ENCODE measurements around the gene RBM7. TPM values are rescaled to one million over a fixed set of nuclear protein-coding genes. Genes with fewer than 3 reads are reported as not detected.

Gene RBM7
- total RNA-seq, 4 donors from 2014 or later = 11.7 to 19.6 (median 18.8) TPM

GRCh38 chr11:114413958-114414357 lies 13.5 kb downstream of the RBM7 start:
- 93 to 95% methylated on average over 10 of the region's 10 CpGs for WGBS, 2 donors
- TF ChIP-seq CTCF (IDR thresholded peaks at IDR 0.05) (no peak), POLR2A (IDR thresholded peaks at IDR 0.05) (no peak)
- H3K4me3 ChIP-seq (ENCODE audit: low read depth, poor library complexity, severe bottlenecking) = no peak overlapping the region
- DNase-seq (ENCODE audit: low spot score in 2 of 2) = no peak
- intact Hi-C loops (cut with DNase I; ENCODE audit: low total_unique reads) = no loop called here

- intact Hi-C loops (cut with DNase I; ENCODE audit: low total_unique reads) = no loop called here
- no peak overlapping the region for H3K4me3 ChIP-seq (ENCODE audit: low read depth, poor library complexity, severe bottlenecking)
- DNase-seq (ENCODE audit: low spot score in 2 of 2) = no peak
- TF ChIP-seq CTCF (IDR thresholded peaks at IDR 0.05) = no peak
- no peak for TF ChIP-seq POLR2A (IDR thresholded peaks at IDR 0.05)
Observed at GRCh38 chr11:114416441-114416961, 16.0 kb downstream of the RBM7 start.

- DNase-seq (ENCODE audit: low spot score in 2 of 2) = no peak
- TF ChIP-seq CTCF (IDR thresholded peaks at IDR 0.05) (no peak), POLR2A (IDR thresholded peaks at IDR 0.05) (no peak)
- no peak overlapping the region for H3K4me3 ChIP-seq (ENCODE audit: low read depth, poor library complexity, severe bottlenecking)
- intact Hi-C loops (cut with DNase I; ENCODE audit: low total_unique reads) = no loop called here
- 91 to 96% methylated on average over 4 of the region's 4 CpGs for WGBS, 2 donors
Observed at GRCh38 chr11:114426280-114426679, 25.8 kb downstream of the RBM7 start.

GRCh38 chr11:114430290-114430689 lies 29.8 kb downstream of the RBM7 start:
- no peak for DNase-seq (ENCODE audit: low spot score in 2 of 2)
- no peak for TF ChIP-seq POLR2A (IDR thresholded peaks at IDR 0.05)
- TF ChIP-seq CTCF (IDR thresholded peaks at IDR 0.05) = no peak
- intact Hi-C loops (cut with DNase I; ENCODE audit: low total_unique reads) = no loop called here
- no peak overlapping the region for H3K4me3 ChIP-seq (ENCODE audit: low read depth, poor library complexity, severe bottlenecking)

- DNase-seq (ENCODE audit: low spot score in 2 of 2) = no peak
- WGBS, 2 donors = 80 to 86% methylated on average over 3 of the region's 3 CpGs
- H3K4me3 ChIP-seq (ENCODE audit: low read depth, poor library complexity, severe bottlenecking) = no peak overlapping the region
- TF ChIP-seq CTCF (IDR thresholded peaks at IDR 0.05) = no peak
- no peak for TF ChIP-seq POLR2A (IDR thresholded peaks at IDR 0.05)
- intact Hi-C loops (cut with DNase I; ENCODE audit: low total_unique reads) = no loop called here
Observed at GRCh38 chr11:114432893-114433292, 32.4 kb downstream of the RBM7 start.

- no peak for DNase-seq (ENCODE audit: low spot score in 2 of 2)
- no peak overlapping the region for H3K4me3 ChIP-seq (ENCODE audit: low read depth, poor library complexity, severe bottlenecking)
- WGBS, 2 donors = 80 to 82% methylated on average over 4 of the region's 4 CpGs
- intact Hi-C loops (cut with DNase I; ENCODE audit: low total_unique reads) = no loop called here
- TF ChIP-seq POLR2A (IDR thresholded peaks at IDR 0.05) (no peak), CTCF (IDR thresholded peaks at IDR 0.05) (no peak)
Observed at GRCh38 chr11:114433376-114433775, 32.9 kb downstream of the RBM7 start.

All from lower leg skin (tissue), 4 donors.